Measurements from ENCODE around the gene CDH13. TPM values are rescaled to one million over a fixed set of nuclear protein-coding genes. Genes with fewer than 3 reads are reported as not detected.

The CDH13 gene
- total and polyA plus RNA-seq, 9 of the 15 experiments (the other 6 are each of a cell fraction or from before 2014, with no cell fraction given) = 0.03 TPM; not detected in 8

- Histone ChIP-seq H4K20me1 (replicated peaks; ENCODE audit: control insufficient read depth, insufficient read depth, low read length) (no peaks in the 10 kb centered on the region), H3K79me2 (ENCODE audit: control insufficient read depth, insufficient read depth, low read length) (no peaks in the 10 kb centered on the region), H3K27ac (ENCODE audit: extremely low read depth, low read depth, low read length) (no peak overlapping the region), H3K9me3 (replicated peaks; ENCODE audit: control insufficient read depth, insufficient read depth, low read depth, low read length) (no peaks in the 10 kb centered on the region), H3K36me3 (ENCODE audit: control insufficient read depth, insufficient read depth, low read length) (no peaks in the 10 kb centered on the region), H3K4me3 (no peak overlapping the region), H3K4me2 (ENCODE audit: insufficient read depth, low read length) (no peak overlapping the region), H3K9ac (ENCODE audit: insufficient read depth in 1 of 2, low read depth in 2 of 2, low read length in 2 of 2) (no peak overlapping the region), H3K4me1 (replicated peaks in 1 of 2; ENCODE audit: control insufficient read depth in 2 of 2, insufficient read depth in 2 of 2, low read length in 2 of 2) (no peaks in the 10 kb centered on the region), H3K27me3 (ENCODE audit: control insufficient read depth in 2 of 2, insufficient read depth in 2 of 2, low read length in 2 of 2) (no peaks in the 10 kb centered on the region; a peak in 1 of 5 replicates), H2AFZ (ENCODE audit: low read depth, low read length) (no peak overlapping the region), H3K9me1 (ENCODE audit: control insufficient read depth, insufficient read depth, low read length) (no peaks in the 10 kb centered on the region)
- no TSS peak for BruUV-seq (replicated peaks)
- ATAC-seq (no peak), FAIRE-seq (no peak), DNase-seq (ENCODE audit: extremely low read depth in 1 of 4, low spot score in 3 of 4) (no peak)
- WGBS (ENCODE audit: insufficient coverage, low coverage, missing lambda C conversion rate) = 0% methylated on average over 7 of the region's 7 CpGs
- ChIA-PET POLR2A (no interaction called here), CTCF (ENCODE audit: low intra/inter-chr PET ratio) (no interaction called here)
- in situ Hi-C loops (cut with MboI) (no loop called here), intact Hi-C loops (cut with micrococcal nuclease) (no loop called here)
- TF ChIP-seq KDM5B (IDR thresholded peaks at IDR 0.05; ENCODE audit: insufficient replicate concordance, low read depth, low read length) (no peak), BCL6 (CRISPR knock-in tag; IDR thresholded peaks at IDR 0.05) (no peak), E2F6 (IDR thresholded peaks at IDR 0.05; ENCODE audit: borderline replicate concordance in 1 of 2, extremely low read depth in 1 of 2, insufficient read depth in 1 of 2, insufficient read length in 1 of 2, low read depth in 1 of 2, low read length in 1 of 2, poor library complexity in 1 of 2, severe bottlenecking in 1 of 2) (no peak), HNRNPUL1 (IDR thresholded peaks at IDR 0.05; ENCODE audit: low read length) (no peak), KLF16 (IDR thresholded peaks at IDR 0.05) (no peak), ZNF79 (CRISPR knock-in tag; IDR thresholded peaks at IDR 0.05; ENCODE audit: low read depth) (no peak), ZMIZ1 (IDR thresholded peaks at IDR 0.05; ENCODE audit: low read depth in 2 of 2, low read length in 2 of 2) (no peak), POLR2H (tag; IDR thresholded peaks at IDR 0.05; ENCODE audit: low read depth) (no peak), ZNF589 (CRISPR knock-in tag; IDR thresholded peaks at IDR 0.05; ENCODE audit: low read depth) (no peak), SMAD1 (IDR thresholded peaks at IDR 0.05; ENCODE audit: low read depth, low read length, partially characterized antibody) (no peak), ZBTB49 (CRISPR knock-in tag; IDR thresholded peaks at IDR 0.05; ENCODE audit: borderline replicate concordance) (no peak), ZBTB2 (IDR thresholded peaks at IDR 0.05) (no peak), ZNF717 (CRISPR knock-in tag; IDR thresholded peaks at IDR 0.05) (no peak)
Measured at GRCh38 chr16:83138512-83138911, 511.7 kb downstream of the CDH13 start.

Data from K562 (cell line).